PFSK-1 (cell line): Measurements from ENCODE around the gene USP44.

ENCODE experiments used
- FOXP2 ChIP-seq: optimal IDR thresholded peaks from 2 replicates; pipeline ENCODE3; 2011; ENCODE audit warnings: borderline replicate concordance, control low read depth, inconsistent platforms; ENCODE audit not compliant: insufficient read depth; ENCODE audit errors: extremely low read length, extremely low read depth
- POLR2AphosphoS5 ChIP-seq: IDR thresholded peaks from 2 replicates; pipeline ENCODE4 v1.6.1; 2012; ENCODE audit warnings: low read depth, mild to moderate bottlenecking, control low read depth, low read length, moderate library complexity
- SIN3A ChIP-seq: IDR thresholded peaks from 2 replicates; pipeline ENCODE4 v1.6.1; 2012; ENCODE audit warnings: mild to moderate bottlenecking, low read length, moderate library complexity, borderline replicate concordance; ENCODE audit not compliant: insufficient read depth
- TAF1 ChIP-seq: IDR thresholded peaks from 2 replicates; pipeline ENCODE4 v1.6.1; 2012; ENCODE audit warnings: low read length, control low read depth, borderline replicate concordance; ENCODE audit not compliant: insufficient read depth
- TF ChIP-seq, protein P1 (sequence below), 2 experiments: IDR thresholded peaks; 2 replicates each; pipeline versions ENCODE4 v1.6.1 to v1.8.0; 2011 to 2012; ENCODE audit warnings: low read depth in 2 of 2, low read length in 2 of 2, control low read depth in 1 of 2, inconsistent platforms in 1 of 2, mild to moderate bottlenecking in 1 of 2, moderate library complexity in 1 of 2; ENCODE audit not compliant: insufficient read depth in 1 of 2

Gene USP44

DNA sequence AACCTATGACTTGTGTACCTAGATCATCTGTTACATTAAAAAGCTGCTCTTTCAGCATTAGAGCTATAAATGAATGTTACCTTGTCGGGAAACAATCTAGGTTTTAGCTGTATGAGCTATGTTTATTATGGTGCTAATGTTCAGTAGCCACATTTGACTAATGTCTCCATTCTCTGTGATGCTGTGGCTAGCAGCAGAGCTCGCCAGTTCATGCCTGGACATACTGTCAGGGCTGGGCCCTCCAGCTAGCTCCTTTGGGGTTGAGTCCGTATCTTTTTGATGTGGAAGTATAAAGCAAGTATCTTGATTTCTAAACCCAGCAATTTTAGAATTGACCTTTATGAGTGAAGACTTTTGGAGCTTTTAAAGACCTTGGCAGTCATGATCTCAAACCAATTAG, 36.1 kb downstream of the USP44 start:
- TF ChIP-seq POLR2AphosphoS5 (no peak), SIN3A (no peak)

DNA sequence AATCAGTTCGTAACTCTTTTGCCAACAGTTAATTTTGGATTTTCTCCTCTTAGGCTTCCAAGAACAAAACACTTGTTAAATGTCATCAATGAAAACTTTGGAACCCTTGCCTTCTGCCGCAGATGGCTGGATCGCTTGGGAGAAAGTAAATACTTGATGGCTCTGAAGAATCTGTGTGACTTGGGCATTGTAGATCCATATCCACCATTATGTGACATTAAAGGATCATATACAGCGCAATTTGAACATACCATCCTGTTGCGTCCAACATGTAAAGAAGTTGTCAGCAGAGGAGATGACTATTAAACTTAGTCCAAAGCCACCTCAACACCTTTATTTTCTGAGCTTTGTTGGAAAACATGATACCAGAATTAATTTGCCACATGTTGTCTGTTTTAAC, 37.7 kb downstream of the USP44 start:
- TF ChIP-seq SIN3A (no peak), FOXP2 (no peak), TAF1 (no peak), POLR2AphosphoS5 (no peak)
- TF ChIP-seq, protein P1, sequence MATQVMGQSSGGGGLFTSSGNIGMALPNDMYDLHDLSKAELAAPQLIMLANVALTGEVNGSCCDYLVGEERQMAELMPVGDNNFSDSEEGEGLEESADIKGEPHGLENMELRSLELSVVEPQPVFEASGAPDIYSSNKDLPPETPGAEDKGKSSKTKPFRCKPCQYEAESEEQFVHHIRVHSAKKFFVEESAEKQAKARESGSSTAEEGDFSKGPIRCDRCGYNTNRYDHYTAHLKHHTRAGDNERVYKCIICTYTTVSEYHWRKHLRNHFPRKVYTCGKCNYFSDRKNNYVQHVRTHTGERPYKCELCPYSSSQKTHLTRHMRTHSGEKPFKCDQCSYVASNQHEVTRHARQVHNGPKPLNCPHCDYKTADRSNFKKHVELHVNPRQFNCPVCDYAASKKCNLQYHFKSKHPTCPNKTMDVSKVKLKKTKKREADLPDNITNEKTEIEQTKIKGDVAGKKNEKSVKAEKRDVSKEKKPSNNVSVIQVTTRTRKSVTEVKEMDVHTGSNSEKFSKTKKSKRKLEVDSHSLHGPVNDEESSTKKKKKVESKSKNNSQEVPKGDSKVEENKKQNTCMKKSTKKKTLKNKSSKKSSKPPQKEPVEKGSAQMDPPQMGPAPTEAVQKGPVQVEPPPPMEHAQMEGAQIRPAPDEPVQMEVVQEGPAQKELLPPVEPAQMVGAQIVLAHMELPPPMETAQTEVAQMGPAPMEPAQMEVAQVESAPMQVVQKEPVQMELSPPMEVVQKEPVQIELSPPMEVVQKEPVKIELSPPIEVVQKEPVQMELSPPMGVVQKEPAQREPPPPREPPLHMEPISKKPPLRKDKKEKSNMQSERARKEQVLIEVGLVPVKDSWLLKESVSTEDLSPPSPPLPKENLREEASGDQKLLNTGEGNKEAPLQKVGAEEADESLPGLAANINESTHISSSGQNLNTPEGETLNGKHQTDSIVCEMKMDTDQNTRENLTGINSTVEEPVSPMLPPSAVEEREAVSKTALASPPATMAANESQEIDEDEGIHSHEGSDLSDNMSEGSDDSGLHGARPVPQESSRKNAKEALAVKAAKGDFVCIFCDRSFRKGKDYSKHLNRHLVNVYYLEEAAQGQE (IDR thresholded peaks at IDR 0.05; ENCODE audit: insufficient read depth in 1 of 2, low read depth in 2 of 2, low read length in 2 of 2), result no peak

DNA sequence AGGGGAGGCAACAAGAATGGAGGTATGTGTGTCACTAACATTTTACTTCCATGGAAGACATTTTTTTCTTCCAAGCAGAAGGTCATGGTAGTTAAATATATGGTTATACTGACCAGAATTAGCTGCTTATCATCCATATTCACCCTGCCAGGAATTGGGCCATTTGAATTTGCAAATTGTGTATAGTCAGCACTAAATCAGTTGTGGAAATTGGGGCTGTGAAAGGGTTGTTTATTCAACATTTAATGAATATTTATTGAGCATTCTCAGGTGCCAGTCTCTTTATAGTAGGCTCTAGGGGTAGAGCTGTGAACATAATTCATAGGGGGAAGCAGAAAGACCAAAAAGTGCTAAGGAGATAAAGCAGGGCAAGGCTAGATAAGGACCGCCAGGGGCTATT, 39.3 kb downstream of the USP44 start:
- no peak for TF ChIP-seq POLR2AphosphoS5
- TF ChIP-seq, protein P1 (IDR thresholded peaks at IDR 0.05; ENCODE audit: insufficient read depth in 1 of 2, low read depth in 2 of 2, low read length in 2 of 2), result no peak
- no peak for TF ChIP-seq TAF1
- TF ChIP-seq SIN3A, result no peak
- no peak for TF ChIP-seq FOXP2

DNA sequence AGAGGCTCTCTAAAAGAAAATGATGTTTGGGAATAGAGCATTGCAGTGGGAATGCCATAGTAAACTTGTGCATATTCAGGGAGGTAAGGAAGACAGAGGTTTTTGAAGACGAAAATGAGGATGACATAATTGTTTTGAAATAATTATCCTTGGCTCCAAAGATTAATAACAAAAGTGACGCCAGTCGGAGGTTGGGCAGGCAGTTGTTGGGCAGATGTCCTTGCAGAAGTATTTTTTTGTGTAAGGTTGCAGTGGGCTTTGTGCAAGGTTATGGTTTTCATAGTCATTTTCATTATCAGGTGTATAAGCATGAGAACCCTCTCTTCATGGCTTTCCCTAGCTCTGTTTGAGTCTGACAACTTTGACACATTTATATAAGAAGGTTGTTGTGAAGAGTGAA, 42.0 kb downstream of the USP44 start:
- TF ChIP-seq FOXP2 (no peak), TAF1 (no peak), SIN3A (no peak), POLR2AphosphoS5 (no peak)
- TF ChIP-seq, protein P1 (IDR thresholded peaks at IDR 0.05; ENCODE audit: insufficient read depth in 1 of 2, low read depth in 2 of 2, low read length in 2 of 2), result no peak

DNA sequence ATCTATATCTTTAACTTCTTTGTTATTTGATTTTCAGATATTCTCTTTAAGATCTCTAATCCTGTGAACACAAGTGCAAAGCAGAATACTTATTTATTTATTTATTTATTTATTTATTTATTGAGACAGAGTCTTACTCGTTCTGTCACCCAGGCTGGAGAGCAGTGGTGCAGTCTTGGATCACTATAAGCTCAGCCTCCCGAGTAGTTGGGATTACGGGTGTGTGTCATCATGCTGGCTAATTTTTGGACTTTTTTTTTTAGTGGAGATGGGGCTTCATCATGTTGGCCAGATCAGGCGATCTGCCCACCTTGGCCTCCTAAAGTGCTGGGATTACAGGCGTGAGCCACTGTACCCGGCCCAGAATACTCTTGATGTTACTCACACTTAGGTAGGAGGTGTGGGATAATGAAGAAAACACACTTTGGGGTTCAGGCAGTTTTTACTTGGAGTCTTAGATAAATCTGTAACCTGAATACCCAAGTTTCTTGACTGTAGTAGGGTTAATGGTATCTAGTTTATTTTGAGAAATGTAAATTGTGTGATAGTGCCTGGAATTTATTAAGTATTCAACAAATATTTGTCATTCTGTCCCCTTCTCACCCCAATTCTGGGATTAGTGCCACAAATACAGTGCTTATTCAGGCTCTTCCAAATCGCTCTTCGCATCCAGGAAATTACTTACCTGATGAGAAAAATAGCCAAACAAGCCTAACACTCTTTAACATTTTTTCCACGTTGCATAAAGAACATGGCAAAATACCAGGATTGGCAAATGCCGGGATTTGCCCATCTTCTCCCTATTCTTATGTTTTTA, 44.4 kb downstream of the USP44 start:
- no peak for TF ChIP-seq SIN3A
- TF ChIP-seq FOXP2, result no peak
- TF ChIP-seq, protein P1 (IDR thresholded peaks at IDR 0.05; ENCODE audit: insufficient read depth in 1 of 2, low read depth in 2 of 2, low read length in 2 of 2), result no peak
- no peak for TF ChIP-seq POLR2AphosphoS5
- no peak for TF ChIP-seq TAF1
